Spinal cord (tissue), 10 donors: ENCODE measurements around the gene GALNT2. TPM values are rescaled to one million over a fixed set of nuclear protein-coding genes. Genes with fewer than 3 reads are reported as not detected.

Experiments used
- DNase-seq, 6 donors: peaks; one replicate each; pipeline versions ENCODE4 v3.0.0 to v3.0.0-alpha.2; 2013 to 2015; ENCODE audit warnings: low spot score in 6 of 6, low read depth in 4 of 6
- H3K27ac ChIP-seq: one replicate; pipeline ENCODE4 v1.5.1; 2013; ENCODE audit warnings: low read depth, low read length, control low read depth
- H3K27me3 ChIP-seq: one replicate; pipeline ENCODE4 v1.6.1; 2013; ENCODE audit warnings: low read length; ENCODE audit not compliant: control insufficient read depth, insufficient read depth
- H3K36me3 ChIP-seq: one replicate; pipeline ENCODE4 v1.6.1; 2013; ENCODE audit warnings: low read length; ENCODE audit not compliant: control insufficient read depth, insufficient read depth
- H3K4me1 ChIP-seq: one replicate; pipeline ENCODE4 v1.6.1; 2013; ENCODE audit warnings: low read length; ENCODE audit not compliant: control insufficient read depth, insufficient read depth
- H3K4me3 ChIP-seq: one replicate; pipeline ENCODE4 v1.5.1; 2013; ENCODE audit warnings: low read depth, low read length, control low read depth
- H3K9me3 ChIP-seq: one replicate; pipeline ENCODE4 v1.6.1; 2013; ENCODE audit warnings: low read length; ENCODE audit not compliant: control insufficient read depth, insufficient read depth
- WGBS: methylation state at CpG from one replicate; pipeline ENCODE4 v1.1.5; 2013; ENCODE audit warnings: missing lambda C conversion rate; ENCODE audit not compliant: insufficient coverage; 5-methylcytosine and 5-hydroxymethylcytosine counted together
- polyA plus RNA-seq, 2 donors: library from polyadenylated mRNA; unstranded; fragments of 120-200 nt; gene quantifications; one replicate each; pipeline ENCODE4 v1.2.1, GENCODE V29; 2013; ENCODE audit not compliant: insufficient read length in 2 of 2
- total RNA-seq, 2 donors: library from RNA; depleted of rRNA in 1 of 2; stranded (reverse); fragments of 120-200 nt in 1 of 2; fragments of >200 nt in 1 of 2; gene quantifications; one replicate each; pipeline versions ENCODE4 v1.2.3 to v1.2.4, GENCODE V29; 2013 to 2014
- donor health status: healthy.

Gene GALNT2
- total and polyA plus RNA-seq, 4 donors = 34.2 to 59.4 (median 47.7) TPM

GRCh38 chr1:230113235-230113592, 46.2 kb downstream of the GALNT2 start:
- peak overlapping the region; percentile 64 for H3K27ac ChIP-seq
- 91% methylated on average over 4 of the region's 4 CpGs for WGBS
- H3K4me3 ChIP-seq = no peak overlapping the region

GRCh38 chr1:230113593-230114236, 46.7 kb downstream of the GALNT2 start:
- Histone ChIP-seq H3K4me3 (no peak overlapping the region), H3K9me3 (no peaks in the 10 kb centered on the region), H3K4me1 (peaks cover 39% of the 10 kb centered on the region), H3K27me3 (no peaks in the 10 kb centered on the region), H3K36me3 (peaks cover 11% of the 10 kb centered on the region), H3K27ac (peak overlapping the region; percentile 64)
- WGBS = 69% methylated on average over 16 of the region's 17 CpGs
- DNase-seq = peak in 1 of 6 donors; percentile 37

More at GRCh38 chr1:230113235-230113592, 46.2 kb downstream of the GALNT2 start:
- Histone ChIP-seq H3K36me3 (peaks cover 7% of the 10 kb centered on the region), H3K9me3 (no peaks in the 10 kb centered on the region), H3K4me1 (peaks cover 39% of the 10 kb centered on the region), H3K27me3 (no peaks in the 10 kb centered on the region)
- no peak for DNase-seq

GRCh38 chr1:230114237-230114651, 47.2 kb downstream of the GALNT2 start:
- Histone ChIP-seq H3K27me3 (no peaks in the 10 kb centered on the region), H3K4me1 (peaks cover 35% of the 10 kb centered on the region), H3K4me3 (no peak overlapping the region), H3K36me3 (peaks cover 7% of the 10 kb centered on the region), H3K27ac (peak overlapping the region; percentile 20), H3K9me3 (no peaks in the 10 kb centered on the region)
- no peak for DNase-seq
- WGBS = 69% methylated on average over 14 of the region's 15 CpGs

GRCh38 chr1:230117694-230118093, 50.7 kb downstream of the GALNT2 start:
- DNase-seq = no peak
- peaks cover 17% of the 10 kb centered on the region for H3K4me1 ChIP-seq
- peaks cover 13% of the 10 kb centered on the region for H3K36me3 ChIP-seq
- no peak overlapping the region for H3K4me3 ChIP-seq
- H3K9me3 ChIP-seq = no peaks in the 10 kb centered on the region
- H3K27ac ChIP-seq = no peak overlapping the region
- WGBS = 98% methylated on average over 6 of the region's 6 CpGs
- H3K27me3 ChIP-seq = no peaks in the 10 kb centered on the region

GRCh38 chr1:230119340-230119739, 52.3 kb downstream of the GALNT2 start:
- H3K9me3 ChIP-seq = no peaks in the 10 kb centered on the region
- no peak for DNase-seq
- no peak overlapping the region for H3K4me3 ChIP-seq
- H3K27ac ChIP-seq = no peak overlapping the region
- no peaks in the 10 kb centered on the region for H3K27me3 ChIP-seq
- peaks cover 5% of the 10 kb centered on the region for H3K4me1 ChIP-seq
- WGBS = 90% methylated on average over 5 of the region's 6 CpGs
- H3K36me3 ChIP-seq = peaks cover 13% of the 10 kb centered on the region

GRCh38 chr1:230120289-230120920, 53.4 kb downstream of the GALNT2 start:
- Histone ChIP-seq H3K27ac (no peak overlapping the region), H3K27me3 (no peaks in the 10 kb centered on the region), H3K9me3 (no peaks in the 10 kb centered on the region), H3K4me3 (no peak overlapping the region), H3K4me1 (peaks cover 10% of the 10 kb centered on the region), H3K36me3 (peaks cover 10% of the 10 kb centered on the region)
- no peak for DNase-seq
- WGBS = 77% methylated on average over 12 of the region's 14 CpGs

- WGBS = 82% methylated on average over 9 of the region's 9 CpGs
- peaks cover 12% of the 10 kb centered on the region for H3K4me1 ChIP-seq
- no peak overlapping the region for H3K4me3 ChIP-seq
- no peaks in the 10 kb centered on the region for H3K9me3 ChIP-seq
- no peaks in the 10 kb centered on the region for H3K27me3 ChIP-seq
- no peak overlapping the region for H3K27ac ChIP-seq
- DNase-seq = no peak
- peaks cover 10% of the 10 kb centered on the region for H3K36me3 ChIP-seq
Measured at GRCh38 chr1:230120921-230121381, 53.9 kb downstream of the GALNT2 start.

GRCh38 chr1:230121950-230122349, 54.9 kb downstream of the GALNT2 start:
- Histone ChIP-seq H3K27me3 (no peaks in the 10 kb centered on the region), H3K36me3 (peaks cover 10% of the 10 kb centered on the region), H3K4me1 (peaks cover 21% of the 10 kb centered on the region), H3K4me3 (no peak overlapping the region), H3K27ac (no peak overlapping the region), H3K9me3 (no peaks in the 10 kb centered on the region)
- DNase-seq = no peak
- 83% methylated on average over 1 of the region's 4 CpGs for WGBS

GRCh38 chr1:230122366-230123279, 55.6 kb downstream of the GALNT2 start:
- Histone ChIP-seq H3K27me3 (no peaks in the 10 kb centered on the region), H3K4me3 (no peak overlapping the region), H3K4me1 (peaks cover 23% of the 10 kb centered on the region), H3K9me3 (no peaks in the 10 kb centered on the region), H3K36me3 (peaks cover 10% of the 10 kb centered on the region), H3K27ac (no peak overlapping the region)
- DNase-seq = no peak
- WGBS = 88% methylated on average over 11 of the region's 16 CpGs
